K562 (cell line): ENCODE results near the gene CYBRD1. TPM values are rescaled to one million over a fixed set of nuclear protein-coding genes. Genes with fewer than 3 reads are reported as not detected.

Experiments
- ATAC-seq: fragments of 200-7000 bp; cut with Tn5 transposase; 3 replicates; pipeline ENCODE4 v1.9.1; 2020; ENCODE audit warnings: moderate library complexity
- BruUV-seq: library from RNA; stranded (reverse); fragments of 400-500 nt; replicated peaks from 2 replicates; lab custom pipeline; 2021; lab: Mats Ljungman, UMichigan
- CTCF ChIA-PET: fragments of 300-600 bp; formaldehyde crosslinking; extraction: SDS; loops from one replicate; lab custom pipeline; 2021; ENCODE audit warnings: low intra/inter-chr PET ratio; lab: Yijun Ruan, JAX
- POLR2A ChIA-PET: fragments of 300-600, 350-650 bp; sonication (Branson Sonifier 250); formaldehyde crosslinking; extraction: SDS; loops from one replicate; lab custom pipeline; 2021; ENCODE audit warnings: antibody characterized with exemption, inconsistent platforms; lab: Yijun Ruan, JAX
- DNase-seq, 4 experiments: peaks; one replicate each; pipeline versions ENCODE4 v3.0.0 to v3.0.0-alpha.2; 2011 to 2018; ENCODE audit warnings: low spot score in 3 of 4, mixed read lengths in 3 of 4; ENCODE audit errors: extremely low read depth in 1 of 4
- FAIRE-seq: peaks from 2 replicates; lab custom pipeline; 2011; peaks lifted over from hg19 to GRCh38; lab: Jason Lieb, UNC
- H2AFZ ChIP-seq: 2 replicates; pipeline ENCODE4 v1.6.0; 2011; ENCODE audit warnings: low read depth, low read length, control low read depth, inconsistent platforms
- H3K27ac ChIP-seq: fragments of 200-600 bp; 3 replicates; pipeline ENCODE4 v1.8.0; 2011; ENCODE audit warnings: low read depth, mild to moderate bottlenecking, control low read depth, inconsistent platforms, low read length, moderate library complexity, mixed read lengths; ENCODE audit errors: extremely low read depth
- H3K27me3 ChIP-seq, 2 experiments: fragments of 300-600 bp in 1 of 2; 2 replicates in 1 of 2; 3 replicates in 1 of 2; pipeline versions ENCODE4 v1.6.0 to v1.8.0; 2011; ENCODE audit warnings: inconsistent platforms in 2 of 2, low read length in 2 of 2, mild to moderate bottlenecking in 1 of 2, mixed read lengths in 1 of 2, moderate library complexity in 1 of 2; ENCODE audit not compliant: control insufficient read depth in 2 of 2, insufficient read depth in 2 of 2
- H3K36me3 ChIP-seq: fragments of 300-600 bp; 3 replicates; pipeline ENCODE4 v1.8.0; 2011; ENCODE audit warnings: mild to moderate bottlenecking, low read length, inconsistent platforms; ENCODE audit not compliant: control insufficient read depth, insufficient read depth
- H3K4me1 ChIP-seq, 2 experiments: fragments of 200-600 bp in 1 of 2; replicated peaks in 1 of 2; 2 replicates in 1 of 2; 3 replicates in 1 of 2; pipeline versions ENCODE4 v1.5.1 to v1.8.0; 2011; ENCODE audit warnings: inconsistent platforms in 2 of 2, low read length in 2 of 2, mild to moderate bottlenecking in 1 of 2, mixed read lengths in 1 of 2, moderate library complexity in 1 of 2; ENCODE audit not compliant: control insufficient read depth in 2 of 2, insufficient read depth in 2 of 2
- H3K4me2 ChIP-seq: 2 replicates; pipeline ENCODE4 v1.6.1; 2011; ENCODE audit warnings: low read length, control low read depth, inconsistent platforms, mixed read lengths; ENCODE audit not compliant: insufficient read depth
- H3K4me3 ChIP-seq: fragments of 200-600 bp; sonication (generic), shearing (Covaris generic); 2 replicates; pipeline ENCODE4 v1.5.1; 2016; ENCODE audit warnings: control low read depth, inconsistent platforms
- H3K79me2 ChIP-seq: fragments of 200-600 bp; 3 replicates; pipeline ENCODE4 v1.8.0; 2011; ENCODE audit warnings: low read length, inconsistent platforms; ENCODE audit not compliant: control insufficient read depth, insufficient read depth
- H3K9ac ChIP-seq, 2 experiments: 2 replicates each; pipeline versions ENCODE4 v1.6.0 to v1.6.1; 2011; ENCODE audit warnings: low read depth in 2 of 2, low read length in 2 of 2, control low read depth in 1 of 2, inconsistent platforms in 1 of 2, mild to moderate bottlenecking in 1 of 2, mixed read lengths in 1 of 2; ENCODE audit not compliant: insufficient read depth in 1 of 2
- H3K9me1 ChIP-seq: one replicate; pipeline ENCODE4 v1.6.0; 2011; ENCODE audit warnings: inconsistent platforms, mild to moderate bottlenecking, low read length, moderate library complexity; ENCODE audit not compliant: control insufficient read depth, insufficient read depth
- H3K9me3 ChIP-seq: replicated peaks from 2 replicates; pipeline ENCODE4 v1.5.1; 2011; ENCODE audit warnings: low read depth, low read length, inconsistent platforms; ENCODE audit not compliant: control insufficient read depth, insufficient read depth
- H4K20me1 ChIP-seq: replicated peaks from 2 replicates; pipeline ENCODE4 v1.6.1; 2011; ENCODE audit warnings: low read length, inconsistent platforms, mixed read lengths; ENCODE audit not compliant: control insufficient read depth, insufficient read depth
- CHD4 ChIP-seq: fragments of 200-600 bp; sonication (generic); IDR thresholded peaks from 3 replicates; pipeline ENCODE4 v1.6.1; 2012; ENCODE audit warnings: low read depth, mild to moderate bottlenecking, mixed read lengths, low read length, inconsistent platforms; ENCODE audit not compliant: insufficient read depth, insufficient replicate concordance, poor library complexity, severe bottlenecking
- EHMT2 ChIP-seq: fragments of 450-650 bp; IDR thresholded peaks from 2 replicates; pipeline ENCODE4 v1.6.1; 2018; ENCODE audit warnings: antibody characterized with exemption
- PRDM10 ChIP-seq: fragments of 450-650 bp; IDR thresholded peaks from 2 replicates; pipeline ENCODE4 v1.6.1; 2018; ENCODE audit not compliant: partially characterized antibody
- XRCC5 ChIP-seq: fragments of 200-400 bp; formaldehyde crosslinking; IDR thresholded peaks from 2 replicates; pipeline ENCODE4 v1.6.1; 2017; ENCODE audit warnings: low read depth, mild to moderate bottlenecking, low read length
- ZFP91 ChIP-seq: sonication (generic); formaldehyde crosslinking; IDR thresholded peaks from 2 replicates; pipeline ENCODE4 v1.8.0; 2022; ENCODE audit warnings: mild to moderate bottlenecking, missing genetic modification reagents
- ZNF124 ChIP-seq: sonication (generic); formaldehyde crosslinking; IDR thresholded peaks from 2 replicates; pipeline ENCODE4 v1.8.1; 2022; ENCODE audit warnings: missing genetic modification reagents
- ZNF133 ChIP-seq: fragments of 250-450 bp; sonication (Bioruptor Pico); IDR thresholded peaks from 2 replicates; pipeline ENCODE4 v1.4.0; 2020; ENCODE audit warnings: mild to moderate bottlenecking
- WGBS: fragments of 100-300 bp; shearing (Covaris generic); methylation state at CpG from one replicate; pipeline ENCODE4 v1.1.6; 2016; ENCODE audit warnings: low coverage, mixed read lengths; ENCODE audit not compliant: insufficient coverage; ENCODE audit errors: missing lambda C conversion rate; 5-methylcytosine and 5-hydroxymethylcytosine counted together
- in situ Hi-C: fragments of 300-500 bp; cut with MboI; formaldehyde crosslinking; loops from 4 replicates; pipeline ENCODE4 v1.15.0; 2018; ENCODE audit warnings: inconsistent platforms, mixed read lengths
- intact Hi-C: fragments of 100-400 bp; cut with micrococcal nuclease; formaldehyde crosslinking; loops from 2 replicates; pipeline ENCODE4 v1.14.2; 2022
- polyA plus RNA-seq, 8 experiments: library from polyadenylated mRNA; depleted of rRNA in 4 of 8; stranded (reverse) in 5 of 8; unstranded in 3 of 8; fragments of >200 nt; fragmentation: Nextera tagmentation in 2 of 8; fragmentation: Illumina TruSeq in 1 of 8; extraction: Ambion mirVana in 2 of 8; extraction: Trizol in 1 of 8; gene quantifications; 2 replicates each; pipeline versions ENCODE4 v1.2.1 to v1.2.3, GENCODE V29; 2011 to 2014; ENCODE audit warnings: inconsistent platforms in 1 of 8, missing spikeins in 1 of 8
- total RNA-seq, 7 experiments: library from RNA; depleted of rRNA in 6 of 7; stranded (reverse); fragments of >200 nt in 6 of 7; fragmentation: Illumina TruSeq in 2 of 7; extraction: Trizol in 2 of 7; gene quantifications; 2 replicates each; pipeline versions ENCODE4 v1.2.1 to v1.2.3, GENCODE V29; 2011 to 2021; ENCODE audit warnings: low replicate concordance in 1 of 7

CYBRD1 gene
- total and polyA plus RNA-seq, 9 of the 15 experiments (the other 6 are each of a cell fraction or from before 2014, with no cell fraction given): 9.6 to 22.4 (median 15.6) TPM

- no peak for TF ChIP-seq ZNF124 (CRISPR knock-in tag)
- no peak for TF ChIP-seq ZFP91
- TF ChIP-seq CHD4: no peak
Measured at GRCh38 chr2:171515672-171516298, 6.5 kb upstream of the CYBRD1 start (continued).

GRCh38 chr2:171516793-171517192, 5.5 kb upstream of the CYBRD1 start:
- ATAC-seq: no peak
- ChIA-PET CTCF (no interaction called here), POLR2A (interaction anchor here (1.5 kb wide), 1 partner anchor 15 kb away, joined by 5 read pairs; no protein-coding TSS in a partner anchor)
- Histone ChIP-seq H3K27me3 (no peaks in the 10 kb centered on the region), H3K9me1 (no peaks in the 10 kb centered on the region), H3K4me3 (no peak overlapping the region), H3K36me3 (no peaks in the 10 kb centered on the region), H2AFZ (peak overlapping the region; percentile 76), H3K79me2 (no peaks in the 10 kb centered on the region), H3K9ac (no peak overlapping the region), H3K4me1 (peaks cover 18 to 57% of the 10 kb centered on the region in 2 experiments; a peak in 4 of 5 replicates), H3K4me2 (no peak overlapping the region), H4K20me1 (no peaks in the 10 kb centered on the region), H3K27ac (no peak overlapping the region), H3K9me3 (0 out of 2 replicates have a peak, but pooled peaks cover 2% of the 10 kb centered on the region)
- TF ChIP-seq PRDM10 (no peak), EHMT2 (peak; percentile 19; the same call in 1 of the 2 replicates), ZNF133 (CRISPR knock-in tag) (no peak), XRCC5 (no peak)
- no TSS peak for BruUV-seq
- FAIRE-seq: no peak
- WGBS: 81% methylated on average over 5 of the region's 5 CpGs
- peak in 1 of 4 experiments; percentile 19 for DNase-seq
- intact Hi-C loops (no loop called here), in situ Hi-C loops (no loop called here)
